Hindlimb muscle (tissue), 1 donor: Measurements from ENCODE around the gene STK11. TPM values are rescaled to one million over a fixed set of nuclear protein-coding genes. Genes with fewer than 3 reads are reported as not detected.

Experiments used
- DNase-seq: peaks from one replicate; pipeline ENCODE4 v3.0.0-alpha.2; 2013
- polyA plus RNA-seq: library from polyadenylated mRNA; unstranded; fragments of 120-200 nt; gene quantifications from one replicate; pipeline ENCODE4 v1.2.1, GENCODE V29; 2013; ENCODE audit not compliant: insufficient read length

Gene STK11
- polyA plus RNA-seq, 1 donor: 61.0 TPM

DNA sequence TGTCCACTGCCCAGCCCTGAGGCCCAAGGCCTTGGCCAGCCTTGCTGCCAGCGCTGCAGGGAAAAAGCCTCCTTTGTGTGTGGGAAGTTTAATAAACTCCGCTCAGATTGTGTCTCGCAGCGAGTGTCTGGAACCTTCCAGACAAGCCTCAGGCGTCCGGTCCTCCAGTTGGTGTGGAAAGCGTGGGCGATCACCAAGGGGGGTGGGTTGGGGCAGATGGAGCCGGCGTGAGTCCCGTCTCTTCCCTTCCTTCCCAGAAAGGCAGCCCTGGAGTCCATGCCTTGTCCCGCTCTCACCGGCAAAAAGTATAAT is 4.6 kb downstream of the STK11 start:
- DNase-seq: no peak

DNA sequence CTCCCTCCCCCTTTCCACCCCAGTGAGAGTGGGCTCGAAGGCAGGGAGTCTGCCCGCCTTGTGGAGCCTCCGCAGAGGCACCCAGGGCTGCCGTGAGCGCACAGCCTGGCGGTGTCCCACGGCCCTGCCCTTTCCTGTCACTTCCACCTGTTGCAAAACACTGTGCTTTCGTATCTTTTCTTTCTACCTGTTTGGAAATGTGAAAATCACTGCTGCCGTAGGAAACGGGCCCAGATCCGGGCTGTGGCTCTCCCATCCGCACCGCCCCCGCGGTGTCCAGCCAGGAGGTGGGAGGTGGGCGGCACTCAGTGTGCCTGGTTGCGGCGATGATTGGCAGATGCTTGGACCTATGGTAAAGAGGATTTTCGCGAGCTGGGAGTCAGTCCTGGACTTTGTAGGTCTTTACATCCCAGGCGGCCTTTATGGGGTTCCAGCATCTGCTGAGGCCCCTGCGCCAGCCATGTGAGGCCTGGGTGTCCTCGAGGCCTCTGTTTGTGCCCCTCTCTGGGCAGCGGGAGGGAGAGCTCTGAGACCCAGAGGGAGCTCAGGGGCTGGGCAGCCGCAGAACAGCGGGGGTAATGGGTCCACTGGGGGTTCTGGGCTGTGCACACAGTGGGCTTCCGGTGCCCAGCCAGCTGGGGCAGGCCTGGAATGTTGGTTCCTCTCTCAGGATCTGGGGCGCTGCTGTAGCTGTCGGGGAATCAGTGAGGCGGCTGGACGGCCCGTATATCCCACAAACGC is 6.1 kb downstream of the STK11 start:
- no peak for DNase-seq

DNA sequence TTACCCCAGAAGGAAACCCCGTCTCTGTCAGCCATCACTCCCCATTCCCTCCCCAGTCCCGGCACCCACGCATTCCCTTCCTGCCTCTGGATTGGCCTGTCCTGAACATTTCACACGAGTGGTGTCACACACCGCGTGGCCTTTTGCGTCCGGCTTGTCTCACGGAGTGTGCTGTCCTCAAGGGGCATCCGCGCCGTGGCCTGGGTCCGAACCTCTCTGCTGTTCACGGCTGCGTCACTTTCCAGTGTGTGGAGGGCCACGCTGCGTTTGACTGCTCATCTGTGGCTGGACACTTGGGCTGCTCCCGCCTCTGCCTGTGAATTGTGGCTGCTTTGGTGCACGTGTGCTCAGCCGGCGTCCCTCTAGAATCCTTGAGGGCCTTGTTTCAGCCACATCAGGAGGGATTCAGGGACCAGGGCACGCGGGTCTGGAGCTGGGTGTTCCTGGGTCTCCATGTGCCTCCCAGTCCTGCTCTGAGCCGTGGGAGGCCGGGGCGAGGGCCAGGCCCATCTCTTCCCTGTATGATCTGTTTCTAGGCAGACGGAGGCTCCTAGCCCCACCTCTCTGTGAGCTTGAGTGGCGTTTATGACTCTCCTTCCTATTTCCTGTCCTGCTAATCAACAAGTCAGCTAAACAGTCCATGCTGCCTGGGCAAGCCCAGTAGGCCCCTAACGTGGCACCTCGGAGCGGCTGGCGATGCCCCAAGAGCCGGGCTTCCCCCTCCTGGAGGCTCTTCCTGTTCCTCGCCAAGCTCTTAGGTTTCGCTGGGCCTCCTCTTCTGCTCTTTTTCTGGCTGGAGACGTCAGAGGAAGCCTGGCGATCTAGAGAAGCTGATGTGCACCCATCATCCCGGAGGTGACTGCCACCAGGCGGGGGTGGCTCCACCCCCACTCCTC is 8.1 kb downstream of the STK11 start:
- DNase-seq: no peak

DNA sequence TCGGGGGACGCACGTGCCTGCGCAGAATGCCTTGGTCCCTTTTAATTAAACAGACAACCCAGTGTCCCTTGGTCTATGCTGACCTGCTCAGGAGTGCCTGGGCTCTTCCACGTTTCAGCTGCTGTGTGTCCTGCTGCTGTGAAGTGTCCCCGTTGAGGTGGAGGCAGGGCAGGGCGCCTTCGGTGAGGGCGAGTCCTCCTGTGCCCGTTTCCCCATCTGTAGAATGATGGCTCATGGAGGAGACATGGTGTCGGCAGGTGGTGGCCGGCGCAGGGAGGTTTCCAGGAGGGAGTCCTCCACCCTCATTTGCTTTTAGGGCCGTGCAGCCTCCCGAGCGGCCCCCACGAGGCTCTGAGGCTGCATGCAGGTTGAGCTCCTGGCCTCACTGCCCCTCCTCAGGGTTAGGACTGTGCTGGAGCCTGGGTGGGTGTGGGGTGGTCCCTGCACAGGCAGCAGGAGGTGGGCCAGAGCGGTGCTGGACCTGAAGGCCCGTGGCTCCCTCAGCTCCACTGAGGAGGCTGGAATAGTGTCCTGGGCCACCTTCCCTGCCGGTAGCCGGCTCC is 8.8 kb downstream of the STK11 start:
- no peak for DNase-seq

DNA sequence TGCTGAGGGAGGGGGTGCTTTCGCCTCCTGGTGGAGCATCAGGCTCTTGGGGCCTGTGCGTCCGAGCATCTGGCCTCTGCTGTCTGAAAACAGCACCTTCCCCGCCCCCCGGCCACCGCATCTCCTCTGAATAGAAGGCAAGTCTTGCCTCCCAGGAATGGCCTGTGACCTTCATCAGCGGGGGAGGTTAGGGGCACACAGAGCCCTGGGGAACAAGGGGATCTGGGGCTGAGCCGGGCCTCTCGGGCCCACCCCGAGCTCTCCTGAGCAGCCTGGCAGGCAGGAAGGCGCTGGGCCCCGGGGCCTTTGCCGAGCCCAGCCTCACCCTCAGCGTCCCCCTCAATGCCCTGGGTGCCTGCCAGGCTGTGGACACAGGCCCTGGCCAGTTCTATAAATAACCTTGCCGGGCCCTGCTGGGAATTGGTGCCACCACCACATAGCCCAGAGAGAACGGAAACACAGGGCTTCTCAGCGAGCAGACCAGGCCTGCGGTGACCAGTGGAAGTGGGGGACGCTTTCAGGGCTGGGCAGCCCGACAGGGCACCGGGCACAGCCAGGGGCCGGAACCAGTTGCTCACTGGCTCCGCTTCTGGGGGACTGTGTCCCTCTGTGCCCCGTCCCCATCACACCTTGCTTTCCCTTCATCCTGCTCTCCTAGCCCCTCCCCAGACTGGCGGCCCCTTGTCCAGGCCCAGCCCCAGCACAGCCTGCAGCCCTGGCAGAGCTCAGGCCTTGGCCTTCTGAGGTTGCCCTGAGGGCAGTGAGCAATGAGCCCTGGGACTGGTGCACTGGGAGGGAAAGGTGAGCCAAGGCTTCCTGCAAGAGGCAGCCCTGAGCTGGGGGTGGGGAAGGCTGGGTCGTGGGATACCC is 9.5 kb downstream of the STK11 start:
- no peak for DNase-seq

DNA sequence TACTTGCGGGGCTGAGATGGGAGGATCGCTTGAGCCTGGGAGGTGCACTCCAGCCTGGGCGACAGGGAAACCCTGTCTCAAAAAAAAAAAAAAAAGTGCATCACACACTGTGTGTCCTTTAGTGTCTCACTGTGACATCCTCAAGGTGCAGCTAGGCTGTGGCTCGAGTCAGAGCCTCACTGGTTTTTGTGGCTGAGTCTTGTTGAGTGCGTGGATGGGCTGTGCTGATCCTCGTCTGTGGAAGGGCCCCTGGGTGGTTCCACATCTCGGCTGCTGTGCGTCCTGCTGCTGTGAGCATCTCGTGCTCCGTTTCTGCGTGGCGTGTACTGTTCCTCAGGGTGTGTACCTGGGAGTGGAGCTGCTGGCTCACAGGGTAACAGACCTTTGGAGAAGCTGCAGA is 11.2 kb downstream of the STK11 start:
- DNase-seq: no peak

DNA sequence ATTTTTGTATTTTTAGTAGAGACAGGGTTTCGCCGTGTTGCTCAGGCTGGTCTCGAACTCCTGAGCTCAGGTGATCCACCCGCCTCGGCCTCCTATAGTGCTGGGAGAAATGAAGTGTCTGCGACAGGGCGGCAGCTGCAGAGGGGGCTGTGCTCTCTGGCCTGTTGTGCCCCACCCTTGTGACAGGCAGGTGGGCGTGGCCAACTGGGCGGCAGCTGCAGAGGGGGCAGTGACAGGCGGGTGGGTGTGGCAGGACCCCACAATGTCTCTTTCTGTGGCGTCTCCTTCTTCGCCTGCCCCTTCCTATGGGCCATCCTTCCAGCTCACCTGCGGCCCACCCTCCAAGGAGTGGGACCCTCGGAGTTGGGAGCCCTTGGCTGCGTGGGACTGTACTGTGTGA is 11.8 kb downstream of the STK11 start:
- DNase-seq: no peak

DNA sequence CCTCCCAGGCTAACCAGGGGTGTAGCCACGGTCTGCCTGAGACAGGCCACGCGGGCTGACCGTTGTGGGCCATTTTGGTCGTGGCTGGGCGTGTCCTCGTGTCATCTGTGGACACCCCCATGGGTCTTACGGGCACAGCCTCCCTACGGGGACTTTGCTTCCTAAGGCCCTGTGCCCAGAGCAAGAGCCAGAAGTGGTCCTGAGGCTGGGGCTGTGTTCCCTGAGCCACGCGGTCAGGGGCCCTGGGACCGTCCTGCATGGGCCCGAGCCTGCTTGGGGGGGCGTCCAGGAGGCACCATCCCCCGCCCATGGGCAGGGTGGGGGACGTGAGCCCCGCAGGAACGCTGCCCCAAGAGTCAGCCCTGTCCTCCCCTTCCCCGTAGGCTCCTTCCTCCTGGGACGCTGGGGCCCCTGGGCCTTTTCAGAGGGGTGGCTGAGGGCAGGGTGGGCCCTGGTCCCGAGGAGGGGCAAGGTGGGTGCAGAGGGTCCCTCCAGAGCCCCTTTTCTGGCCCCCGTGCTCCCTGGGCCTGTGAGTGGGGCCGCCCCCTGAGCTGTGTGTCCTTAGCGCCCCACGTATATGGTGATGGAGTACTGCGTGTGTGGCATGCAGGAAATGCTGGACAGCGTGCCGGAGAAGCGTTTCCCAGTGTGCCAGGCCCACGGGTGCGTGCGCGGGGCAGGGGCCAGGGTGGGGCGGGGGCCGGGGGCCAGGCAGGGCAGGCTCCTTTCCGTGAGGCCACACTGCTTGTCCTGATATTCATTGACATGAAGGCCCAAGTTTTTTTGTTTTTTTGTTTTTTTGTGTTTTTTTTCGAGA is 13.4 kb downstream of the STK11 start:
- DNase-seq: no peak

DNA sequence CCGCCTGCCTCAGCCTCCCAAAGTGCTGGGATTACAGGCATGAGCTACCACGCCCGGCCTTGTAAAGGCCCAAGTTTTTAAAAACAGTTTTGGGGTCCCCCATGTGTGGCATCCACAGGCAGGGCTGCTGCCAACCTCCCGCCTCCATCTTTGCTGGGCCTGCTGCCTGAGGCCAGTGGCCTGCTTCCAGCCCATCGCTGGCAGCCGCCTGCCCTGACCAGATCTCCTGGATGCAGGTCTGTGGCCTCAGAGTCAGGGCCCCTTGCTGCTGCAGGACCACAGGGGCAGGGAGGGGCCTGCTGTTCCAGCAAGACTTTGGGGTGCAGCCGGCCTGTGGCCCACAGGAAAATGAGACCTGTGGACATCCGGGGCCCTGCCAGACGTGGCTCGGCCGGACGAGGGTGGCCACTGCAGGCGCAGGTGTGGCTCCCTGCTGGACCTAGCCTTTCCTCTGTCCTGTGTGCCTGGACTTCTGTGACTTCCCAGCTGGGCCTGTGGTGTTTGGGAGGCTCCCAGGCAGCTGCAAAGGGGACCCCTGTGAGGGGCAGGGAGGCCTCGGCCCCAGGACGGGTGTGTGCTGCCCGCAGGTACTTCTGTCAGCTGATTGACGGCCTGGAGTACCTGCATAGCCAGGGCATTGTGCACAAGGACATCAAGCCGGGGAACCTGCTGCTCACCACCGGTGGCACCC is 14.4 kb downstream of the STK11 start:
- DNase-seq: no peak

DNA sequence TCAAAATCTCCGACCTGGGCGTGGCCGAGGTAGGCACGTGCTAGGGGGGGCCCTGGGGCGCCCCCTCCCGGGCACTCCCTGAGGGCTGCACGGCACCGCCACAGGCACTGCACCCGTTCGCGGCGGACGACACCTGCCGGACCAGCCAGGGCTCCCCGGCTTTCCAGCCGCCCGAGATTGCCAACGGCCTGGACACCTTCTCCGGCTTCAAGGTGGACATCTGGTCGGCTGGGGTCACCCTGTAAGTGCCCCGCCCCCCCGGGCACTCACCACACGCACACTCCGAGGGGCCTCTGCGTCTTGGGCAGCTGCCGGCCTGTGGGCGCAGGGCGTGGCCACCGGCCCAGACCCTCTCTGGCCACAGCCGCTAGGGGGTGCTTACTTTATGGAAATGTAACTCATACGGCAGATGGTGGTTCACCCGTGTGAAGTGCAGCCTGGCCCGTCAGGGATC is 14.9 kb downstream of the STK11 start:
- no peak for DNase-seq

DNA sequence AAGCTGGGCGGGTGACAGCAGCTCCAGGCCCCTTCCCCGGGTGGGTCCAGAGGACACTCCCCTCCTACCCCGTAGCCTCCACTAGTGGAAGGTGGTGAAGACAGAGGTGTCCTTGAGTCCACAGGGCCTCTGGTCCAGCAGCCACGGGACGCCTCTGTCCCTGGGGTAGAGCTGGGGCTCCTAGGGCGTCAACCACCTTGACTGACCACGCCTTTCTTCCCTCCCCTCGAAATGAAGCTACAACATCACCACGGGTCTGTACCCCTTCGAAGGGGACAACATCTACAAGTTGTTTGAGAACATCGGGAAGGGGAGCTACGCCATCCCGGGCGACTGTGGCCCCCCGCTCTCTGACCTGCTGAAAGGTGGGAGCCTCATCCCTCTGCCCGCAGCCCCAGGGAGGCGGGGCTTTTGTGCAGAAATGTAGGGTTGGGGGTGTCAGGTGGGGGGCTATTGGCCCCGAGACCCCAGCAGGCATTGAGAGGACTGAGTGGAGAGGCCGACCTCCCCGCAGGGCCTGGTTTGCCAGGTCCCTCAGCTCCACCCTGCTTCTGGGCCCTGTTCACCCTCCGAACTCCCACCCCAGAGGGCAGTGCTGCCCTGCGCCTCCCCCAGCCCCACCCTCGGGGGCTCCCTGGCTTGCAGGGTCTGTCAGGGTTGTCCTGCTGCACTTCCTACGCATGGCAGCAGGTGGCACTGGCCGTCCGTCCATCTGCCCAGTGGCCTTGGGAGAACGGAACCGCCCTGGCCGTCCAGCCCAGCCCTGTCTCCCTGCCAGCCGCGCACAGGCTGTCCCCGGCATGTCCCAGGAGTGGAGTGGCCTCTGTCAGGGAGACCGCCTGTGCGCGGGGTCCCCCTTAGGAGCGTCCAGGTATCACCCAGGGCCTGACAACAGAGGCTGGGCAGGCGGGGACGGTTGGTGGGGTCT is 15.7 kb downstream of the STK11 start:
- DNase-seq: no peak

DNA sequence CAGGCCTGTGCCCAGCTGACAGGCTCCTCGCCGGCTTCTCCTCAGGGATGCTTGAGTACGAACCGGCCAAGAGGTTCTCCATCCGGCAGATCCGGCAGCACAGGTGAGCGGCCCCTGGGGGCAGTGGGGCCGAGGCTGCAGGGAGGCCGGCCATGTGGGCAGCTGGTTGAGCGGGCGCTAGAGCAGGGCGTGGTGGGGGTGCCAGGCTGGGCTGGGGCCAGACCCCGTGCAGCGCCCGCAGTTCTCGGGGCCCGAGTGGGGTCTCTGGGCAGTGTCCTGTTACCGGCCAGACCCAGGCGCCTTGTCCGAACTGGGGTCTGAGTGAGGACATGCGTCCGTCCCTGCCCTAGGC is 16.3 kb downstream of the STK11 start:
- DNase-seq: no peak

DNA sequence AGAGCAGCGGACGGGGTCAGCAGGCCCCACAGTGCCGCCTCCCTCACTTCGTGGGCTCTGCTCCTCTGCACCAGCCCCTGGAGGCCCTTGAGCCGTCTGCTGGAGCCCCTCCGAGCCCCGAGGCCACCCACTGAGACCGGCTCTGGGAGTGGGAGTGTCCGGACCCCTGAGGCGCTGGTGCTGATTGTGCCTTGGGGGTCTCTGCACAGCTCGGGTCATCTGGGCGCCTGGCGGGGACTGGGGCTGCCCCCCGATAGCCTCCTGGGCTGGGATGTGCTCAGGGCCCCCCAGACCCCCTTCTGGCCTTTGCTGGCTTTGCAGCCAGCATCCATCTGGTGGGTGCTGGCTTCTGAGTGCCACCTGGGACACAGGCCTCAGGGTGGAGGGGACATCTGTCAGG is 16.8 kb downstream of the STK11 start:
- DNase-seq: no peak

DNA sequence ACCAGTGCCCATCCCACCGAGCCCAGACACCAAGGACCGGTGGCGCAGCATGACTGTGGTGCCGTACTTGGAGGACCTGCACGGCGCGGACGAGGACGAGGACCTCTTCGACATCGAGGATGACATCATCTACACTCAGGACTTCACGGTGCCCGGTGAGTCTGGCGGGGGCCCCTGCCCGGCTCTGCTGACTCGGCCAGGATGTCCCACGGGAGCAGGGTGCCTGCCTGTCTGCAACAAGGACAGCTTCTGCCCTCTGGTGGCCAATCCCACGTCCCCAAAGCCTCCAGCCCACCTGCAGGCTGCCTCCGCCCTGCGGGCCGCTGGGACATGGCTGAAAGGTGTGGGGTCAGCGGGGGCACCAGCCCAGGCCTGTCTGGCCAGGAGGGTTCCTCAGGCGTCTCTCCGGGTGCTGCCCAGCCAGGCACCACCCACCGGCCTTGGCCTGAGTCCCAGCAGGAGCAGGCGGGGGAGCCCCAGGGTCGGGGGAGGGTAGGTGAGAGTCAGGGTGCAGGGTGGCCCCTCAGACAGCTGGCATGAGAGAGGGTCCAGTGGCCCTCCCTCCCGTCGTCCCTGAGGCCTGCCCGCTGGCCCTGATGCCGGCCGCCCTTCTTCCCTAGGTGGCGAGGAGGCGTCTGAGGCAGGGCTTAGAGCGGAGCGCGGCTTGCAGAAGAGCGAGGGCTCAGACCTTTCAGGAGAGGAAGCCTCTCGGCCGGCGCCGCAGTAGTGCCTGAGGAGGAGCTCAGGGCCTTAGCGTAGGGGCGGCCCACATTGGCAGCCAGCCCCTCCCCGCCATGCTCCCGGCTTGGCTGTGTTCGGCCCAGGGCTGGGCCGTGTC is 17.7 kb downstream of the STK11 start:
- DNase-seq: no peak

DNA sequence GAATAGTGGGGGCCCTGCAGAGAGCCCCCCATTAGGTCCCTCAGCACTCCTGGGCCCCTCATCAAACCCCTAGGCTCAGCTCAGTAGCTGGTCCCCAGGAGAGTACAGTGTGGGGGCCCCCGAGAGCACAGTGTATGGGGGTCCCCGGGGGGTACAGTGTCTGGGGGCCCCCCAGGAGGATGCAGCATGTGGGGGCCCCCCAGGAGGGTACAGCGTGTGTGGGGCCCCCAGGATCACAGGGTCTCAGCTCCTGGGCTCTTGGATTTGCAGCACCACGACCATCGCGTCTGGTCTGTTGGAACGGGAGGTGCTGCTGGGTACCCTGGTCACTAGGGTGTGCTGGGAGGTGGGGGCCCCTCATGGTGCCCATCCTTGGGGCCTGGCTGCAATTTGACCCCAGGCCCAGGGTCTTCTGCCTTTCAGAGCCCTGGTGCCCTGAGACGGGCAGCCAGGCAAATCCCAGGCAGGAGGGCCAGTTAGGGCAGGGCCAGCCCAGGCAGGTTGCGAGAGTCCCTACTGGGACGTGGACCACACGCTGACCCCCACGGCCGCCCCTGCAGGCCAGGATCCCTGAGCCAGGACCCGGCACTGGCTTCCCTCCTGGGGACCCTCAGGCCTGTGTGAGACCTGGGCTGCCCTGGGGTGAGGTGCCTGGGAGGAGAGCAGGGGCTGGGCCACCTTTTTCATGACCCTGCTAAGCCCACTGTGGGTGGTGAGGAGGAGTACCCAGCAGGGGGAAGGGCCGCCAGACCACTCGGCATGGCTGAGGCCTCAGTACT is 18.7 kb downstream of the STK11 start:
- no peak for DNase-seq

DNA sequence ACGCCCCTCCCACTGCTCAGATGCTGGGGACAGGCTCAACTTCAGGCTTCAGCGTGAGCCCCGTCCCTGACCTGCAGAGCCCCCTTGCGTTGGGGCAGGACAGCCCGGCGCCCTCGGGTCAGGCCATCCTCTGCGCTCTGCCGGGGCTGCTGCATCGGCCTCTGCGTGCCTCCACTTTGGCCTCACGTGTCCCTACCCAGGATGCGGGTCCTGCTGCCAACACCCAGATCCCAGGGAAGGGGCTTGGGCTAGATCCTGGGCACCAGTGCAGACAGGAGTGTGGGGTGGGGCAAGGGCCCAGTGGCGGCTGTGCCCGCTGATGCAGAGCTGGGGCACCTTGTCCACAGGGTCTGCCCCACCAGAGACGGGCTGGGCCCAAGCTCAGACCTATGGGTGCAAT is 19.3 kb downstream of the STK11 start:
- no peak for DNase-seq

DNA sequence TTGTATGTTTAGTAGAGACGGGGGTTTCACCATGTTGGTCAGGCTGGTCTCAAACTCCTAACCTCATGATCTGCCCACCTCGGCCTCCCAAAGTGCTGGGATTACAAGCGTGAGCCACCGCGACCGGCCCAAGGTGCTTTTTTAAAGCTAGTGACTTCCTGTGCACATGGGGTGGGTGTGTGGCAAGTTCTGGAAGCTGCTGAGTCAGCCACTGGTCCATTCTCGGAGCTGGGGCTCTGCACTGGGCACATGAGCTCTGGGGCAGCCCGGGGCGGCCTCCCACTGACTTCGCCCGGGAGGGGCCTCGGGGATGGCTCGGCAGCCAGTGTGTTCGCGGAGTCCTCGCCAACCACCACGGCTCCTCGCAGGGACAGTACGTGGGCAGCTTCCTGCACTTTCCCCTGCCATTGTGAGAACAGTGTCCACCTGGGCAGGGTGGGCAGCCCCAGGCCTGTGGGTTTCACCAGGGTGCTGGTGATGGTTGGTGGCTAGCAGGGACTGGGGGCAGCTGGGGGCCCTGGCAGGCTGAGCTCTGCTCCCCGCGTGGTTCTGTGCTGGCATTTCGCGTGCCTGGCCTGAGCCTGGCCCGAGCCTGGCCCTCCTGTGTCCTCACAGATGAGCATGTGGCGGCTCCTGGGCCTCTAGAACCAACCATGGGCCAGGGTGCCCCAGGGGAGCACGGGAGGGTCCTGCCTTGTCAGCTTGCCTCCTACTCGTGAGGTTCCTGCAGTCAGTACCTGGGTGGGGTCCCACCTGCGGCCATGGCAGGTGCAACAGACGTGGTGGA is 20.1 kb downstream of the STK11 start:
- DNase-seq: no peak

DNA sequence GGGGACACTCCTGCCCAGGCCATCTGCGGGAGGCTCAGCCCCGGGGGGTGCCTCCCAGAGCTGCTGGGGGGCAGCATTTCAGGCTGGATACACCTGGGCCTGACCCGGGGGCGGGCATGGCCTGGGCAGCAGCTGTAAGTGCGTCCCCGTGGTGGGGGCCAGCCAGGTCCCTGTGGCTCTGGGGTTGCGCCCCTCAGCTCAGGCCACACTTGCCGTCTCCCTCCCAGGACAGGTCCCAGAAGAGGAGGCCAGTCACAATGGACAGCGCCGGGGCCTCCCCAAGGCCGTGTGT is 20.6 kb downstream of the STK11 start:
- DNase-seq: no peak
